GM23338 (cell line): ENCODE measurements around the gene SCGB3A2. TPM values are rescaled to one million over a fixed set of nuclear protein-coding genes. Genes with fewer than 3 reads are reported as not detected.
A peak's percentile ranks its signal among the peaks of the same experiment; 100 is the strongest.

Source experiments
- ATAC-seq: fragments of 200-7000 bp; cut with Tn5 transposase; 3 replicates; pipeline ENCODE4 v1.9.1; 2020
- DNase-seq: peaks from one replicate; pipeline ENCODE4 v3.0.0-alpha.2; 2015; ENCODE audit warnings: low spot score
- H2AFZ ChIP-seq: fragments of 200-600 bp; sonication (generic); 2 replicates; pipeline ENCODE4 v1.8.0; 2016; ENCODE audit warnings: antibody characterized with exemption, mild to moderate bottlenecking, moderate library complexity
- H3F3A ChIP-seq: fragments of 200-600 bp; sonication (generic); replicated peaks from 2 replicates; pipeline ENCODE4 v1.8.0; 2017; ENCODE audit warnings: antibody characterized with exemption, mixed run types, low read depth
- H3K27ac ChIP-seq: fragments of 200-600 bp; sonication (generic); 2 replicates; pipeline ENCODE4 v1.6.1; 2016; ENCODE audit warnings: low read depth
- H3K27me3 ChIP-seq: fragments of 200-600 bp; sonication (generic); 2 replicates; pipeline ENCODE4 v1.8.0; 2016; ENCODE audit warnings: mild to moderate bottlenecking, mixed run types, moderate library complexity; ENCODE audit not compliant: insufficient read depth
- H3K36me3 ChIP-seq: fragments of 200-600 bp; sonication (generic); 2 replicates; pipeline ENCODE4 v1.8.0; 2016; ENCODE audit warnings: mild to moderate bottlenecking; ENCODE audit not compliant: insufficient read depth
- H3K4me1 ChIP-seq: fragments of 200-600 bp; sonication (generic); 2 replicates; pipeline ENCODE4 v1.8.0; 2016; ENCODE audit warnings: mild to moderate bottlenecking, moderate library complexity; ENCODE audit not compliant: insufficient read depth
- H3K4me2 ChIP-seq: fragments of 200-600 bp; sonication (generic); 2 replicates; pipeline ENCODE4 v1.7.1; 2017; ENCODE audit warnings: mixed run types
- H3K4me3 ChIP-seq: fragments of 200-600 bp; sonication (generic); 2 replicates; pipeline ENCODE4 v1.6.1; 2016; ENCODE audit warnings: mixed run types
- H3K79me2 ChIP-seq: fragments of 200-600 bp; sonication (generic); replicated peaks from 2 replicates; pipeline ENCODE4 v1.8.0; 2017; ENCODE audit warnings: mild to moderate bottlenecking; ENCODE audit not compliant: insufficient read depth
- H3K9me2 ChIP-seq: fragments of 200-600 bp; sonication (generic); 2 replicates; pipeline ENCODE4 v1.8.0; 2017; ENCODE audit not compliant: insufficient read depth
- H4K20me1 ChIP-seq: fragments of 200-600 bp; sonication (generic); replicated peaks from 2 replicates; pipeline ENCODE4 v1.8.0; 2017; ENCODE audit warnings: mild to moderate bottlenecking; ENCODE audit not compliant: insufficient read depth
- H3K27ac Mint-ChIP-seq: 2 replicates; pipeline ENCODE4 v1.8.0; 2020; ENCODE audit warnings: inconsistent platforms, mild to moderate bottlenecking, moderate library complexity, mixed read lengths
- H3K27me3 Mint-ChIP-seq: 3 replicates; pipeline ENCODE4 v1.8.0; 2022; ENCODE audit warnings: low read depth, mild to moderate bottlenecking, moderate library complexity, mixed read lengths, inconsistent platforms; ENCODE audit not compliant: insufficient read depth, poor library complexity
- H3K36me3 Mint-ChIP-seq: 3 replicates; pipeline ENCODE4 v1.8.0; 2021; ENCODE audit warnings: low read depth, mild to moderate bottlenecking, inconsistent platforms, moderate library complexity, mixed read lengths
- H3K4me1 Mint-ChIP-seq: 3 replicates; pipeline ENCODE4 v1.8.0; 2020; ENCODE audit warnings: mild to moderate bottlenecking, inconsistent platforms, mixed read lengths
- H3K4me3 Mint-ChIP-seq: 3 replicates; pipeline ENCODE4 v1.8.0; 2021; ENCODE audit warnings: moderate library complexity, mild to moderate bottlenecking, inconsistent platforms, mixed read lengths
- H3K9me3 Mint-ChIP-seq: 3 replicates; pipeline ENCODE4 v1.8.0; 2020; ENCODE audit warnings: moderate library complexity, mild to moderate bottlenecking, inconsistent platforms, mixed read lengths
- CREB1 ChIP-seq: fragments of 250-450 bp; sonication (Bioruptor Pico); IDR thresholded peaks from 2 replicates; pipeline ENCODE4 v1.5.0; 2020; ENCODE audit warnings: low read depth, mild to moderate bottlenecking, moderate library complexity
- ETS1 ChIP-seq: IDR thresholded peaks from 2 replicates; pipeline ENCODE4 v1.6.1; 2016; ENCODE audit warnings: antibody characterized with exemption
- EZH2 ChIP-seq: fragments of 200-600 bp; sonication (generic); IDR thresholded peaks from one replicate; pipeline ENCODE4 v1.8.0; 2017; ENCODE audit warnings: antibody characterized with exemption, mild to moderate bottlenecking, low read depth; ENCODE audit not compliant: unreplicated experiment
- EZH2phosphoT487 ChIP-seq: fragments of 200-600 bp; sonication (generic); IDR thresholded peaks from one replicate; pipeline ENCODE4 v1.8.1; 2018; ENCODE audit warnings: antibody characterized with exemption; ENCODE audit not compliant: unreplicated experiment
- JUNB ChIP-seq: IDR thresholded peaks from one replicate; pipeline ENCODE4 v1.6.1; 2016; ENCODE audit warnings: antibody characterized with exemption; ENCODE audit not compliant: unreplicated experiment
- NANOG ChIP-seq: IDR thresholded peaks from 2 replicates; pipeline ENCODE4 v1.6.1; 2016; ENCODE audit warnings: antibody characterized with exemption, borderline replicate concordance
- POLR2AphosphoS5 ChIP-seq: IDR thresholded peaks from 2 replicates; pipeline ENCODE4 v1.6.1; 2016; ENCODE audit warnings: antibody characterized with exemption, low read depth
- REST ChIP-seq: IDR thresholded peaks from one replicate; pipeline ENCODE4 v1.6.1; 2018; ENCODE audit warnings: antibody characterized with exemption; ENCODE audit not compliant: unreplicated experiment
- STAT1 ChIP-seq: IDR thresholded peaks from one replicate; pipeline ENCODE4 v1.6.1; 2016; ENCODE audit warnings: antibody characterized with exemption; ENCODE audit not compliant: unreplicated experiment
- ZNF114 ChIP-seq: fragments of 250-450 bp; sonication (Bioruptor Pico); IDR thresholded peaks from 2 replicates; pipeline ENCODE4 v1.5.0; 2020; ENCODE audit warnings: mild to moderate bottlenecking, moderate library complexity
- ZNF331 ChIP-seq: fragments of 250-450 bp; sonication (Bioruptor Pico); IDR thresholded peaks from 2 replicates; pipeline ENCODE4 v1.5.0; 2020; ENCODE audit warnings: low read depth, mild to moderate bottlenecking, moderate library complexity
- ZNF462 ChIP-seq: fragments of 250-450 bp; sonication (Bioruptor Pico); IDR thresholded peaks from 2 replicates; pipeline ENCODE4 v1.5.0; 2020; ENCODE audit warnings: mild to moderate bottlenecking, moderate library complexity
- polyA plus RNA-seq: library from polyadenylated mRNA; unstranded; fragments of >200 nt; fragmentation: Nextera tagmentation; extraction: Ambion mirVana; gene quantifications from 2 replicates; pipeline ENCODE4 v1.2.1, GENCODE V29; 2016
- total RNA-seq: library from RNA; depleted of rRNA; stranded (reverse); fragments of >200 nt; shearing (Covaris generic); gene quantifications from 2 replicates; pipeline ENCODE4 v1.2.3, GENCODE V29; 2014
- TF ChIP-seq, protein P1 (sequence below), 2 experiments: fragments of 200-600 bp in 1 of 2; sonication (generic) in 1 of 2; conservative IDR thresholded peaks; 2 replicates each; pipeline versions ENCODE4 v1.5.1 to v1.6.1; 2016 to 2017; ENCODE audit warnings: antibody characterized with exemption in 2 of 2, low read depth in 2 of 2, mild to moderate bottlenecking in 2 of 2, moderate library complexity in 1 of 2

The SCGB3A2 gene
- total and polyA plus RNA-seq, 2 experiments from 2014 or later, result 36.1 to 256 TPM

DNA sequence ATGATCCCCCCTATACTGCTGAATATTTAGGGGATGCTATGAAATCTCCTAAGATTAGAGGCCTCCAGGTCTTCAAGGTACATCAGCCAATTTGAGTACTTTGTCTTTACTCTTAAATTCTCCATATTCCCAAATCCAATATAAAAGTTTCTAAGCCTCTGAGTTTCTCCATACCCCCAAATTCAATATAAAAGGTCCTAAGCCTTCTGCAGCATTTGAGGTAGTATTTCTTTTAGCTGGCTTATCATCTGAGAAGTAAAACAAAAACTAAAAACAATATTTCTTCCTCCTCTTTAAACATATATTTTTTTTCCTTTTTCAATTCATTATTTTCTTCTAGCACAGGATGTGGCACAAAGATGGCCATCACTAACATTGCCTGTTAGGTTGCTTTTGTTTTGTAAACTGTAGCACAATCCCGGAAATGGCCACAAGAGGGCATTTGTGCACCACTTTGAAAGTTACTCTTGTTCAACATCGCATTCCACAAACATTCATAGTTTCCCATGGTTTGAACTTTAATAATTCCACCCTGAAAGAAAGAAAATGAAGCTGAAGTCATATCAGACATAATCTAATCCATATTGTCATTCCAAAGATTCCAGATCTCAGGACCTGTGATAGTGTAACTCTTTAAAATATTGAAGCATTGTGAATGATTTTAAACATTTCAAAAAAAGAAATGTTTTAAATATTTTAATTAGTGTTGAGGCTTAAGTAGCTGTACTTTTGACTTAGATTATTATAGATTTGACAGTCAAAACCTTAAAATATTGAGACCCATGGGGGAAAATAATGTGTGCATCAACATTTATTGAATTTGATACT, 21.0 kb upstream of the SCGB3A2 start:
- Histone ChIP-seq H4K20me1 (no peaks in the 10 kb centered on the region), H2AFZ (no peak overlapping the region), H3K9me2 (peaks cover 3% of the 10 kb centered on the region; the same call in 1 of the 2 replicates), H3K79me2 (no peaks in the 10 kb centered on the region), H3K4me2 (no peak overlapping the region), H3F3A (peaks cover 19% of the 10 kb centered on the region; the same call in 1 of the 2 replicates), H3K27me3 (no peaks in the 10 kb centered on the region), H3K36me3 (no peaks in the 10 kb centered on the region; the same call in 1 of the 2 replicates), H3K27ac (peak overlapping the region; percentile 92), H3K4me1 (peaks cover 47% of the 10 kb centered on the region), H3K4me3 (no peak overlapping the region)
- DNase-seq (peak; percentile 84), ATAC-seq (peak; percentile 6)
- Mint-ChIP-seq H3K9me3 (no peaks in the 10 kb centered on the region), H3K4me3 (no peak overlapping the region), H3K4me1 (peaks cover 55% of the 10 kb centered on the region), H3K27ac (no peak overlapping the region), H3K27me3 (peaks cover 2% of the 10 kb centered on the region), H3K36me3 (peaks cover 13% of the 10 kb centered on the region; the same call in 2 of the 3 replicates)
- TF ChIP-seq EZH2, result no peak
- TF ChIP-seq ZNF114, result no peak
- TF ChIP-seq ETS1, result no peak
- TF ChIP-seq, protein P1, sequence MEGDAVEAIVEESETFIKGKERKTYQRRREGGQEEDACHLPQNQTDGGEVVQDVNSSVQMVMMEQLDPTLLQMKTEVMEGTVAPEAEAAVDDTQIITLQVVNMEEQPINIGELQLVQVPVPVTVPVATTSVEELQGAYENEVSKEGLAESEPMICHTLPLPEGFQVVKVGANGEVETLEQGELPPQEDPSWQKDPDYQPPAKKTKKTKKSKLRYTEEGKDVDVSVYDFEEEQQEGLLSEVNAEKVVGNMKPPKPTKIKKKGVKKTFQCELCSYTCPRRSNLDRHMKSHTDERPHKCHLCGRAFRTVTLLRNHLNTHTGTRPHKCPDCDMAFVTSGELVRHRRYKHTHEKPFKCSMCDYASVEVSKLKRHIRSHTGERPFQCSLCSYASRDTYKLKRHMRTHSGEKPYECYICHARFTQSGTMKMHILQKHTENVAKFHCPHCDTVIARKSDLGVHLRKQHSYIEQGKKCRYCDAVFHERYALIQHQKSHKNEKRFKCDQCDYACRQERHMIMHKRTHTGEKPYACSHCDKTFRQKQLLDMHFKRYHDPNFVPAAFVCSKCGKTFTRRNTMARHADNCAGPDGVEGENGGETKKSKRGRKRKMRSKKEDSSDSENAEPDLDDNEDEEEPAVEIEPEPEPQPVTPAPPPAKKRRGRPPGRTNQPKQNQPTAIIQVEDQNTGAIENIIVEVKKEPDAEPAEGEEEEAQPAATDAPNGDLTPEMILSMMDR (conservative IDR thresholded peaks at IDR 0.05; ENCODE audit: low read depth in 2 of 2), result peak; percentile 89 to 92
- no peak for TF ChIP-seq STAT1
- no peak; the same call in 1 of the 2 replicates for TF ChIP-seq NANOG
- TF ChIP-seq ZNF331 (CRISPR knock-in tag), result no peak
- TF ChIP-seq ZNF462 (CRISPR knock-in tag), result no peak
- TF ChIP-seq EZH2phosphoT487, result no peak
- no peak for TF ChIP-seq REST
- TF ChIP-seq POLR2AphosphoS5, result peak; percentile 25; the same call in 1 of the 2 replicates
- TF ChIP-seq CREB1, result no peak
- TF ChIP-seq JUNB, result no peak
